K562 (cell line): ENCODE data around the gene RBM20. TPM values are rescaled to one million over a fixed set of nuclear protein-coding genes. Genes with fewer than 3 reads are reported as not detected.

Source experiments
- ATAC-seq: fragments of 200-7000 bp; cut with Tn5 transposase; 3 replicates; pipeline ENCODE4 v1.9.1; 2020; ENCODE audit warnings: moderate library complexity
- BruUV-seq: library from RNA; stranded (reverse); fragments of 400-500 nt; replicated peaks from 2 replicates; lab custom pipeline; 2021; lab: Mats Ljungman, UMichigan
- CTCF ChIA-PET: fragments of 300-600 bp; formaldehyde crosslinking; extraction: SDS; loops from one replicate; lab custom pipeline; 2021; ENCODE audit warnings: low intra/inter-chr PET ratio; lab: Yijun Ruan, JAX
- POLR2A ChIA-PET: fragments of 300-600, 350-650 bp; sonication (Branson Sonifier 250); formaldehyde crosslinking; extraction: SDS; loops from one replicate; lab custom pipeline; 2021; ENCODE audit warnings: antibody characterized with exemption, inconsistent platforms; lab: Yijun Ruan, JAX
- DNase-seq, 4 experiments: peaks; one replicate each; pipeline versions ENCODE4 v3.0.0 to v3.0.0-alpha.2; 2011 to 2018; ENCODE audit warnings: low spot score in 3 of 4, mixed read lengths in 3 of 4; ENCODE audit errors: extremely low read depth in 1 of 4
- FAIRE-seq: peaks from 2 replicates; lab custom pipeline; 2011; peaks lifted over from hg19 to GRCh38; lab: Jason Lieb, UNC
- H2AFZ ChIP-seq: 2 replicates; pipeline ENCODE4 v1.6.0; 2011; ENCODE audit warnings: low read depth, low read length, control low read depth, inconsistent platforms
- H3K27ac ChIP-seq: fragments of 200-600 bp; 3 replicates; pipeline ENCODE4 v1.8.0; 2011; ENCODE audit warnings: low read depth, mild to moderate bottlenecking, control low read depth, inconsistent platforms, low read length, moderate library complexity, mixed read lengths; ENCODE audit errors: extremely low read depth
- H3K27me3 ChIP-seq, 2 experiments: fragments of 300-600 bp in 1 of 2; 2 replicates in 1 of 2; 3 replicates in 1 of 2; pipeline versions ENCODE4 v1.6.0 to v1.8.0; 2011; ENCODE audit warnings: inconsistent platforms in 2 of 2, low read length in 2 of 2, mild to moderate bottlenecking in 1 of 2, mixed read lengths in 1 of 2, moderate library complexity in 1 of 2; ENCODE audit not compliant: control insufficient read depth in 2 of 2, insufficient read depth in 2 of 2
- H3K36me3 ChIP-seq: fragments of 300-600 bp; 3 replicates; pipeline ENCODE4 v1.8.0; 2011; ENCODE audit warnings: mild to moderate bottlenecking, low read length, inconsistent platforms; ENCODE audit not compliant: control insufficient read depth, insufficient read depth
- H3K4me1 ChIP-seq, 2 experiments: fragments of 200-600 bp in 1 of 2; replicated peaks in 1 of 2; 2 replicates in 1 of 2; 3 replicates in 1 of 2; pipeline versions ENCODE4 v1.5.1 to v1.8.0; 2011; ENCODE audit warnings: inconsistent platforms in 2 of 2, low read length in 2 of 2, mild to moderate bottlenecking in 1 of 2, mixed read lengths in 1 of 2, moderate library complexity in 1 of 2; ENCODE audit not compliant: control insufficient read depth in 2 of 2, insufficient read depth in 2 of 2
- H3K4me2 ChIP-seq: 2 replicates; pipeline ENCODE4 v1.6.1; 2011; ENCODE audit warnings: low read length, control low read depth, inconsistent platforms, mixed read lengths; ENCODE audit not compliant: insufficient read depth
- H3K4me3 ChIP-seq: fragments of 200-600 bp; sonication (generic), shearing (Covaris generic); 2 replicates; pipeline ENCODE4 v1.5.1; 2016; ENCODE audit warnings: control low read depth, inconsistent platforms
- H3K79me2 ChIP-seq: fragments of 200-600 bp; 3 replicates; pipeline ENCODE4 v1.8.0; 2011; ENCODE audit warnings: low read length, inconsistent platforms; ENCODE audit not compliant: control insufficient read depth, insufficient read depth
- H3K9ac ChIP-seq, 2 experiments: 2 replicates each; pipeline versions ENCODE4 v1.6.0 to v1.6.1; 2011; ENCODE audit warnings: low read depth in 2 of 2, low read length in 2 of 2, control low read depth in 1 of 2, inconsistent platforms in 1 of 2, mild to moderate bottlenecking in 1 of 2, mixed read lengths in 1 of 2; ENCODE audit not compliant: insufficient read depth in 1 of 2
- H3K9me1 ChIP-seq: one replicate; pipeline ENCODE4 v1.6.0; 2011; ENCODE audit warnings: inconsistent platforms, mild to moderate bottlenecking, low read length, moderate library complexity; ENCODE audit not compliant: control insufficient read depth, insufficient read depth
- H3K9me3 ChIP-seq: replicated peaks from 2 replicates; pipeline ENCODE4 v1.5.1; 2011; ENCODE audit warnings: low read depth, low read length, inconsistent platforms; ENCODE audit not compliant: control insufficient read depth, insufficient read depth
- H4K20me1 ChIP-seq: replicated peaks from 2 replicates; pipeline ENCODE4 v1.6.1; 2011; ENCODE audit warnings: low read length, inconsistent platforms, mixed read lengths; ENCODE audit not compliant: control insufficient read depth, insufficient read depth
- CEBPB ChIP-seq: fragments of 450-650 bp; IDR thresholded peaks from 2 replicates; pipeline ENCODE4 v1.6.1; 2016; ENCODE audit warnings: missing genetic modification characterization, missing compliant biosample characterization
- ELF2 ChIP-seq: fragments of 250-450 bp; sonication (Bioruptor Pico); IDR thresholded peaks from 2 replicates; pipeline ENCODE4 v1.5.0; 2021; ENCODE audit warnings: mild to moderate bottlenecking
- GABPB2 ChIP-seq: fragments of 250-450 bp; sonication (Bioruptor Pico); conservative IDR thresholded peaks from 2 replicates; pipeline ENCODE4 v1.5.1; 2021; ENCODE audit warnings: mild to moderate bottlenecking
- GTF2A2 ChIP-seq: IDR thresholded peaks from 2 replicates; pipeline ENCODE4 v1.6.1; 2016; ENCODE audit warnings: mild to moderate bottlenecking, missing genetic modification characterization, missing compliant biosample characterization
- HNRNPUL1 ChIP-seq: fragments of 200-400 bp; formaldehyde crosslinking; IDR thresholded peaks from 2 replicates; pipeline ENCODE4 v1.6.1; 2017; ENCODE audit warnings: low read length
- POLR2AphosphoS2 ChIP-seq: IDR thresholded peaks from 2 replicates; pipeline ENCODE4 v1.6.1; 2012; ENCODE audit warnings: low read length, improper control_type of control experiment
- ZNF146 ChIP-seq: IDR thresholded peaks from one replicate; pipeline ENCODE4 v1.6.1; 2018; ENCODE audit warnings: missing compliant biosample characterization; ENCODE audit not compliant: unreplicated experiment
- ZNF253 ChIP-seq: fragments of 250-450 bp; sonication (Bioruptor Pico); conservative IDR thresholded peaks from 2 replicates; pipeline ENCODE4 v1.6.1; 2021; ENCODE audit warnings: mild to moderate bottlenecking
- WGBS: fragments of 100-300 bp; shearing (Covaris generic); methylation state at CpG from one replicate; pipeline ENCODE4 v1.1.6; 2016; ENCODE audit warnings: low coverage, mixed read lengths; ENCODE audit not compliant: insufficient coverage; ENCODE audit errors: missing lambda C conversion rate; 5-methylcytosine and 5-hydroxymethylcytosine counted together
- in situ Hi-C: fragments of 300-500 bp; cut with MboI; formaldehyde crosslinking; loops from 4 replicates; pipeline ENCODE4 v1.15.0; 2018; ENCODE audit warnings: inconsistent platforms, mixed read lengths
- intact Hi-C: fragments of 100-400 bp; cut with micrococcal nuclease; formaldehyde crosslinking; loops from 2 replicates; pipeline ENCODE4 v1.14.2; 2022
- polyA plus RNA-seq, 8 experiments: library from polyadenylated mRNA; depleted of rRNA in 4 of 8; stranded (reverse) in 5 of 8; unstranded in 3 of 8; fragments of >200 nt; fragmentation: Nextera tagmentation in 2 of 8; fragmentation: Illumina TruSeq in 1 of 8; extraction: Ambion mirVana in 2 of 8; extraction: Trizol in 1 of 8; gene quantifications; 2 replicates each; pipeline versions ENCODE4 v1.2.1 to v1.2.3, GENCODE V29; 2011 to 2014; ENCODE audit warnings: inconsistent platforms in 1 of 8, missing spikeins in 1 of 8
- total RNA-seq, 7 experiments: library from RNA; depleted of rRNA in 6 of 7; stranded (reverse); fragments of >200 nt in 6 of 7; fragmentation: Illumina TruSeq in 2 of 7; extraction: Trizol in 2 of 7; gene quantifications; 2 replicates each; pipeline versions ENCODE4 v1.2.1 to v1.2.3, GENCODE V29; 2011 to 2021; ENCODE audit warnings: low replicate concordance in 1 of 7
- TF ChIP-seq, protein P1 (sequence below), 2 experiments: fragments of 150-350 bp in 1 of 2; IDR thresholded peaks; 2 replicates each; pipeline ENCODE4 v1.6.1; 2012 to 2016; ENCODE audit warnings: low read depth in 2 of 2, low read length in 2 of 2, mild to moderate bottlenecking in 1 of 2, moderate library complexity in 1 of 2
- TF ChIP-seq, protein P2 (sequence below): fragments of 450-650 bp; formaldehyde crosslinking; IDR thresholded peaks from 2 replicates; pipeline ENCODE4 v1.4.0; 2020; ENCODE audit warnings: mild to moderate bottlenecking, moderate library complexity
- TF ChIP-seq, protein P3 (sequence below): sonication (generic); formaldehyde crosslinking; IDR thresholded peaks from 2 replicates; pipeline ENCODE4 v1.9.0; 2022; ENCODE audit warnings: mild to moderate bottlenecking, missing genetic modification reagents

Gene RBM20
- total and polyA plus RNA-seq, 9 of the 15 experiments (the other 6 are each of a cell fraction or from before 2014, with no cell fraction given), result 0.63 to 5.7 (median 3.2) TPM

DNA sequence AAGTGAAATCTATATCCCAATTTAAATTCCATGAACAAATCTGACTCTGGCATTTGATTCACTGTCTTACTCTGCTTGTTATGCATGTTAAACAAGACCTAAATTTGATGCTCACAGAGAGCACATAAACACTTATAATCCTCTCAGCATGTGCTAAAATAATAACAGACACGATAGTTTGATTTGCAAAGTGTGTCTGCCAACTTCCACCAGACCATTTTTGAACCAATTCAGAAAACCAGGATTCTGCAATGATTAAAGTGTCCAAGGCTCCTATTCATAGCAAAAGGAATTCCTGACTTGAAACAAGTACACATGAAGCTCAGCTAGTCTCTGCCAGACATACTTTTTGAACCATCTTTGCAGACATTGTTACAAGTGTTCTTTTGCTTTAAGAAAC is 11.2 kb downstream of the RBM20 start:
- Histone ChIP-seq H4K20me1 (no peaks in the 10 kb centered on the region), H3K4me1 (peaks cover 12 to 13% of the 10 kb centered on the region in 2 experiments; a peak in 3 of 5 replicates), H3K4me3 (no peak overlapping the region), H3K27ac (no peak overlapping the region), H3K9me3 (no peaks in the 10 kb centered on the region), H3K36me3 (no peaks in the 10 kb centered on the region), H3K9me1 (no peaks in the 10 kb centered on the region), H2AFZ (no peak overlapping the region), H3K27me3 (no peaks in the 10 kb centered on the region), H3K79me2 (peaks cover 64% of the 10 kb centered on the region), H3K4me2 (no peak overlapping the region), H3K9ac (no peak overlapping the region)
- no peak for ATAC-seq
- BruUV-seq, result no TSS peak
- DNase-seq, result no peak
- intact Hi-C loops, result no loop called here
- WGBS, result 89% methylated on average over 1 of the region's 1 CpG
- FAIRE-seq, result no peak
- POLR2A ChIA-PET, result no interaction called here
- TF ChIP-seq ELF2 (CRISPR knock-in tag) (no peak), GTF2A2 (tag) (no peak), ZNF253 (CRISPR knock-in tag) (no peak), HNRNPUL1 (no peak), GABPB2 (CRISPR knock-in tag) (no peak), ZNF146 (CRISPR knock-in tag) (no peak), CEBPB (tag) (no peak), POLR2AphosphoS2 (no peak)
- TF ChIP-seq, protein P1, sequence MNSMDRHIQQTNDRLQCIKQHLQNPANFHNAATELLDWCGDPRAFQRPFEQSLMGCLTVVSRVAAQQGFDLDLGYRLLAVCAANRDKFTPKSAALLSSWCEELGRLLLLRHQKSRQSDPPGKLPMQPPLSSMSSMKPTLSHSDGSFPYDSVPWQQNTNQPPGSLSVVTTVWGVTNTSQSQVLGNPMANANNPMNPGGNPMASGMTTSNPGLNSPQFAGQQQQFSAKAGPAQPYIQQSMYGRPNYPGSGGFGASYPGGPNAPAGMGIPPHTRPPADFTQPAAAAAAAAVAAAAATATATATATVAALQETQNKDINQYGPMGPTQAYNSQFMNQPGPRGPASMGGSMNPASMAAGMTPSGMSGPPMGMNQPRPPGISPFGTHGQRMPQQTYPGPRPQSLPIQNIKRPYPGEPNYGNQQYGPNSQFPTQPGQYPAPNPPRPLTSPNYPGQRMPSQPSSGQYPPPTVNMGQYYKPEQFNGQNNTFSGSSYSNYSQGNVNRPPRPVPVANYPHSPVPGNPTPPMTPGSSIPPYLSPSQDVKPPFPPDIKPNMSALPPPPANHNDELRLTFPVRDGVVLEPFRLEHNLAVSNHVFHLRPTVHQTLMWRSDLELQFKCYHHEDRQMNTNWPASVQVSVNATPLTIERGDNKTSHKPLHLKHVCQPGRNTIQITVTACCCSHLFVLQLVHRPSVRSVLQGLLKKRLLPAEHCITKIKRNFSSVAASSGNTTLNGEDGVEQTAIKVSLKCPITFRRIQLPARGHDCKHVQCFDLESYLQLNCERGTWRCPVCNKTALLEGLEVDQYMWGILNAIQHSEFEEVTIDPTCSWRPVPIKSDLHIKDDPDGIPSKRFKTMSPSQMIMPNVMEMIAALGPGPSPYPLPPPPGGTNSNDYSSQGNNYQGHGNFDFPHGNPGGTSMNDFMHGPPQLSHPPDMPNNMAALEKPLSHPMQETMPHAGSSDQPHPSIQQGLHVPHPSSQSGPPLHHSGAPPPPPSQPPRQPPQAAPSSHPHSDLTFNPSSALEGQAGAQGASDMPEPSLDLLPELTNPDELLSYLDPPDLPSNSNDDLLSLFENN (IDR thresholded peaks at IDR 0.05; ENCODE audit: low read depth in 2 of 2, low read length in 2 of 2), result no peak
- TF ChIP-seq, protein P2, sequence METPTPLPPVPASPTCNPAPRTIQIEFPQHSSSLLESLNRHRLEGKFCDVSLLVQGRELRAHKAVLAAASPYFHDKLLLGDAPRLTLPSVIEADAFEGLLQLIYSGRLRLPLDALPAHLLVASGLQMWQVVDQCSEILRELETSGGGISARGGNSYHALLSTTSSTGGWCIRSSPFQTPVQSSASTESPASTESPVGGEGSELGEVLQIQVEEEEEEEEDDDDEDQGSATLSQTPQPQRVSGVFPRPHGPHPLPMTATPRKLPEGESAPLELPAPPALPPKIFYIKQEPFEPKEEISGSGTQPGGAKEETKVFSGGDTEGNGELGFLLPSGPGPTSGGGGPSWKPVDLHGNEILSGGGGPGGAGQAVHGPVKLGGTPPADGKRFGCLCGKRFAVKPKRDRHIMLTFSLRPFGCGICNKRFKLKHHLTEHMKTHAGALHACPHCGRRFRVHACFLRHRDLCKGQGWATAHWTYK (CRISPR knock-in tag), result no peak
- TF ChIP-seq, protein P3, sequence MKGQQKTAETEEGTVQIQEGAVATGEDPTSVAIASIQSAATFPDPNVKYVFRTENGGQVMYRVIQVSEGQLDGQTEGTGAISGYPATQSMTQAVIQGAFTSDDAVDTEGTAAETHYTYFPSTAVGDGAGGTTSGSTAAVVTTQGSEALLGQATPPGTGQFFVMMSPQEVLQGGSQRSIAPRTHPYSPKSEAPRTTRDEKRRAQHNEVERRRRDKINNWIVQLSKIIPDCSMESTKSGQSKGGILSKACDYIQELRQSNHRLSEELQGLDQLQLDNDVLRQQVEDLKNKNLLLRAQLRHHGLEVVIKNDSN (CRISPR knock-in tag), result no peak
- CTCF ChIA-PET, result no interaction called here
- in situ Hi-C loops, result no loop called here
